HG02943 (cell line): ENCODE measurements around the gene ZNF280C.

Experiments
- ATAC-seq: cut with Tn5 transposase; IDR thresholded peaks from one replicate; pipeline ENCODE4 v1.9.1; 2021; ENCODE audit warnings: mild to moderate bottlenecking, low read depth, moderate library complexity; ENCODE audit not compliant: unreplicated experiment

Gene ZNF280C

DNA sequence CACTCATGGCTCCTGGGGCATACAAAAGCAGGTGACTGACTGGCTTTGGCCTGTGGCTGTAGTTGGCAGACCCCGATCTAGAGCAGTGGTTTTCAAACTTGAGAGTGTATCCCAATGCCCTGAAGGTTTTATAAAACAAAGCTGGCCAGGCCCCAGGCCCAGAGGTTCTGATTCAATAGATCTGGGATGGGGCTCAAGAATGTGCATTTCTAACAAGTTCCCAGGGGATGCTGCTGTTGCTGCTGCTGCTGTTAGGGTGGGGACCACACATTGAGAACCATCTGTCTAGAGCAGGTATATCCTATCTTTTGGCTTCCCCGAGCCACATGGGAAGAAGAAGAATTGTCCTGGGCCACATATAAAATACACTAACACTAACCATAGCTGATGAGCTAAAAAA lies 110.4 kb downstream of the ZNF280C start:
- ATAC-seq = no peak

DNA sequence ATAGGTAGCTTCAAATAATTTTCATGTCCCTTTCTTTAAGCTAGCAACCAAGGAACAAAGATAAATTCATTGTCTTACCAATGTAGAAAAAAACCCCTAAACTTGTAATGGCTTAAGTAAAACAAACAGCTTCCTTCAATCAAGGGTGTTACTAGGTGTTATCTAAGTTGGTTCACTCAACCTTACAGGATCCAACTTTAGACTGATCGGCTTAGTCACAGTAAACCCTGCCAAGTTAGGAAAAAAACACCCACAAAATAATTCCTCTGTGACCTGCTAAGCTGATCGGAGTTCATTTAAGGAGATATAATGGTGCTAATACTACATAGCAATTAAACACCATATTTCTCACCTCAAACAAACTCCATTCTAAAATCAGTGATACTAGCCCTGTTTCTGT lies 113.1 kb downstream of the ZNF280C start:
- ATAC-seq = no peak
